Fibroblast of villous mesenchyme (primary cell): ENCODE results near the gene EZR. TPM values are rescaled to one million over a fixed set of nuclear protein-coding genes. Genes with fewer than 3 reads are reported as not detected.

Experiments
- DNase-seq: peaks from one replicate; pipeline ENCODE4 v3.0.0-alpha.2; 2010; ENCODE audit warnings: low read depth
- H3K4me3 ChIP-seq: 2 replicates; pipeline ENCODE4 v1.5.1; 2011; ENCODE audit warnings: low read depth, mild to moderate bottlenecking, low read length
- total RNA-seq: library from RNA; depleted of rRNA; stranded (reverse); fragments of >200 nt; gene quantifications from 2 replicates; pipeline ENCODE4 v1.2.3, GENCODE V29; 2012
- TF ChIP-seq, protein P1 (sequence below): IDR thresholded peaks from 2 replicates; pipeline ENCODE4 v1.5.1; 2012; ENCODE audit warnings: low read depth, mild to moderate bottlenecking, low read length; ENCODE audit not compliant: insufficient read depth

The EZR gene
- total RNA-seq, 1 donor, result 100 TPM

DNA sequence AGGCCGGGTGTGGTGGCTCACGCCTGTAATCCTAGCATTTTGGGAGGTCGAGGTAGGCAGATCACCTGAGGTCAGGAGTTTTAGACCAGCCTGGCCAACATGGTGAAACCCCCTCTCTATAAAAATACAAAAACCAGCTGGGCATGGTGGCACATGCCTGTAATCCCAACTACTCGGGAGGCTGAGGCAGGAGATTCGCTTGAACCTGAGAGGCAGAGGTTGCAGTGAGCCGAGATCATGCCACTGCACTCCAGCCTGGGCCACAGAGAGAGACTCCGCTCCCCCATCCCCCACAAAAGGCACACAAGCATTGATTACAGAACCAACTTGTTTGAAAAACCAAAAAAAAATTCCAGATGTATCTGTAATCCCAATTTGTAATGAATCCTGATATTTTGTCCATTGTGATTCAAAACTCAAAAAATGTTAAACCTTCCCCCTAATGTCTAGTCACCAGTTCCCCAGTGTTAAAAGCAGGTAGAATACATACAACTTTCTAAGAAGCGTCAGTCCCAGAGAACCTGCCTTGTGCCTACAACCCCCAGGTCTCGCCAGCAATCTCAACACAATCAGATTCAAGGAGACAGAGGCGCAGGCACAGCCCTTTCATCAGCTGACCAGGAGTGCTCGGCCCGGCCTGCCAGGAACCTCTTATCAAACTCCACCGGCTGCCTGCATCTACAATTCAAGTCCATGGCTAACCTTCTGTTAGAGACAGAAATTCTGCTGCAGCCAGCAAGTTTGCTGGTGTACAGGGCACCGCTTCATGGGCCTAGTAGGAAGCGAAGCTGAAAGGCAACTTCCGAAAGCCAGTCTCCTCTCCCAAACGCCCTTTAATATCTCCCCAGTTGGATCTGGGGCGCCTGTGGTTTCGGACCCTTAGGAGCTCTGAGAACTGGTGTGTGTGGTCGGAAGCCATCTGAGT is 2.1 kb downstream of the EZR start:
- H3K4me3 ChIP-seq, result peak overlapping the region; percentile 87
- DNase-seq, result peak; percentile 59
- TF ChIP-seq, protein P1, sequence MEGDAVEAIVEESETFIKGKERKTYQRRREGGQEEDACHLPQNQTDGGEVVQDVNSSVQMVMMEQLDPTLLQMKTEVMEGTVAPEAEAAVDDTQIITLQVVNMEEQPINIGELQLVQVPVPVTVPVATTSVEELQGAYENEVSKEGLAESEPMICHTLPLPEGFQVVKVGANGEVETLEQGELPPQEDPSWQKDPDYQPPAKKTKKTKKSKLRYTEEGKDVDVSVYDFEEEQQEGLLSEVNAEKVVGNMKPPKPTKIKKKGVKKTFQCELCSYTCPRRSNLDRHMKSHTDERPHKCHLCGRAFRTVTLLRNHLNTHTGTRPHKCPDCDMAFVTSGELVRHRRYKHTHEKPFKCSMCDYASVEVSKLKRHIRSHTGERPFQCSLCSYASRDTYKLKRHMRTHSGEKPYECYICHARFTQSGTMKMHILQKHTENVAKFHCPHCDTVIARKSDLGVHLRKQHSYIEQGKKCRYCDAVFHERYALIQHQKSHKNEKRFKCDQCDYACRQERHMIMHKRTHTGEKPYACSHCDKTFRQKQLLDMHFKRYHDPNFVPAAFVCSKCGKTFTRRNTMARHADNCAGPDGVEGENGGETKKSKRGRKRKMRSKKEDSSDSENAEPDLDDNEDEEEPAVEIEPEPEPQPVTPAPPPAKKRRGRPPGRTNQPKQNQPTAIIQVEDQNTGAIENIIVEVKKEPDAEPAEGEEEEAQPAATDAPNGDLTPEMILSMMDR, result no peak

DNA sequence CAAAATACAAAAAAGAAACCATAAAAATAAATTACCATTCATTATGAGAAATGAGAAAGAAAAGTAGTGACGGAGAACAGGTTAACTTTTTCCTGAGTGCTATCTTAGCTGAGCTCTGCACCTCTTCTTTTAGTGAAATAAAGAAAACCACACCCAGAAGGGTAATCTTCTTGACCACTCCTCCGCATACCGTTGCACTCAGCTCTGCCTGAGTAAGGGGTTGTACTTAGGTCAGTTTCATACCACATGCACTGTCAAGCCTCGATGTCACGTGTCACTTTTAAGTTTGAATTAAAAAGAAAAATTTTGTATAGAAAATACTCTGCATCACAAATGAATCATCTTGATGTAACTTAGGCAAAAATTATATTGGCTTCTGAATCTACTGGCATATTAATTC is 2.8 kb downstream of the EZR start:
- peak overlapping the region; percentile 87 for H3K4me3 ChIP-seq
- TF ChIP-seq, protein P1, result no peak
- no peak for DNase-seq

DNA sequence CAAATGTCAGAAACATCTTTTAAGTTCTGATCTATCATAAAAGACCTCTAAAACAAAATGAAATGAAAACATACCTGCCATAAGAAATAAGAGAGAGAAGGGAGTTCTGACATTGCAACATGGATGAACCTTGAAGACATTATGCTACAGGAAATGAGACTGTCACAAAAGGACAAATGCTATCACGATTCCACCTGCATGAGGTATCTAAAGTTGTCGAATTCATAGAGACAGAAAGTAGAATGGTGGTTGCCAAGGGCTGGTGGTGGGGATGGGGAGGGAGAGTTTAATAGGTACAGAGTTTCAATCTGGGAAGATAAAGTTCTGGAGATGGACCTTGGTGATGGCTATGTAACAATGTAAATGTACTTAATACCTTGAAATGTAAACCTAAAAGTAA is 3.3 kb downstream of the EZR start:
- no peak for DNase-seq
- peak overlapping the region; percentile 87 for H3K4me3 ChIP-seq
- TF ChIP-seq, protein P1, result no peak

DNA sequence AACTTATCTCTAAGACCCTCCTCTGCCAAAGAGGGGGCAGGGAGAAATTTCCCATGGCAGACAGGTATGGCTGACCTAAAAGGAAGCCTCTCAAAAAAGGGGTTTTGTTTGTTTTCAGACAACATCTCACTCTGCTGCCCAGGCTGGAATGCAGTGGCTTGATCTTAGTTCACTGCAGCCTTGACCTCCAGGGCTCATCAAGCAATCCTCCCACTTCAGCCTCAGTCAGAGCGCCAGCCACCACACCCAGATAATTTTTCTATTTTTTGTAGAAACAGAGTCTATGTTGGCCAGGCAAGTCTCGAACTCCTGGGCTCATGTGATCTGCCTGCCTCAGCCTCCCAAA is 3.8 kb downstream of the EZR start:
- H3K4me3 ChIP-seq, result peak overlapping the region; percentile 87
- no peak for DNase-seq
- TF ChIP-seq, protein P1, result no peak

DNA sequence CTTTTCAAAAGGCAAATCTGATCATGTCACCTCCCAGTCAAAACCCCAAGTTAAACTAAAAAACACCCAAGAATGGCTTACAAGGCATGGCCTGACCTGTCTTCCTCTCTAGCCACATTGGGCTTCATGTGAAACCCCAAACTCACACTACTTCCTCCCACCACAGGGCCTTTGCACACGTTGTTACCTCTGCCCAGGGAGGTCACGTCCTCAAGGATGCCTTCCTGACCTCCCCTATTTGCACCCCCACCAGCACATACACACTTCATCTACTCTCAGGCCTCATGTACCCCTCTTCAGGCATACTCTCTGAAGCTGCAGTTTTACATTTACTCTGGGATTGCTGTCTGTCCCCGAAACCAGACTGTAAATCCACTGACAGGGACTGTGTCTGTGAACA is 6.1 kb downstream of the EZR start:
- no peak overlapping the region for H3K4me3 ChIP-seq
- TF ChIP-seq, protein P1, result no peak
- DNase-seq, result no peak

DNA sequence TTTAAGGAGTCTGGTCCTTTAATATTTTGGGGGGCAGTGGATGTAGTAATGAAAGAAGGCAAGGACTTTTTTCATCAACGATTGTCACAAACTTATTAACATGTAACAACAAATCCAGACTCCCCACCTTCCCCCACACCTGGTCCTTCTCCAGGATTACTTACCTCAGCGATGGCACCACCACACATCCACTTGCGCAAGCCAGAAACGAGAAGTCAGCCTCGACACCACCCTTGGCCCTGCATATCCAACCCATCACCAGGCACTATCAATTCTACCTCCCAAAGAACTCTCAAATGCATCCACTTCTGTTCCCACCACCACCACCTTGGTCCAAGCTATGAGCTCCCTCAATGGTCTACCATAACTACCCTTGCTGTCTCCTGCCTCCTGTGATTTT is 6.6 kb downstream of the EZR start:
- DNase-seq, result no peak
- TF ChIP-seq, protein P1, result no peak
- no peak overlapping the region for H3K4me3 ChIP-seq
